ENCODE results near the gene MIA2.

MIA2 gene

DNA sequence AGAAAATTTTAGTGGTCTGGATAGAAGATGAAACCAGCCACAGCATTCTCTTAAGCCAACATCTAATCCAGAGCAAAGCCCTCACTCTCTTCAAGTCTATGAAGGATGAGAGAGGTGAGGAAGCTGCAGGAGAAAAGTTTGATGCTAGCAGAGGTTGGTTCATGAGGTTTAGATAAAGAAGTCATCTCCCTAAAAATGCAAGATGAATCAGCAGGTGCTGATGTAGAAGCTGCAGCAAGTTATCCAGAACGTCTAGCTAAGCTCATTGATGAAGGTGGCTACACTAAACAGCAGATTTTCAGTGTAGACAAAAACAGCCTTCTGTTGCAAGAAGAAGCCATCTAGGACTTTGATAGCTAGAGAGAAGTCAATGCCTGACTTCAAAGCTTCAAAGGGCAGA, 150.0 kb downstream of the MIA2 start:
- FAIRE-seq (no peak), DNase-seq (ENCODE audit: insufficient read length) (no peak)
- no peak for TF ChIP-seq POLR2AphosphoS5 (IDR thresholded peaks at IDR 0.05; ENCODE audit: low read depth, low read length)
- TF ChIP-seq POLR2A (IDR thresholded peaks at IDR 0.05; ENCODE audit: low read depth, low read length), result no peak
- no peak for TF ChIP-seq TAF1 (IDR thresholded peaks at IDR 0.05; ENCODE audit: borderline replicate concordance, low read depth, low read length)

DNA sequence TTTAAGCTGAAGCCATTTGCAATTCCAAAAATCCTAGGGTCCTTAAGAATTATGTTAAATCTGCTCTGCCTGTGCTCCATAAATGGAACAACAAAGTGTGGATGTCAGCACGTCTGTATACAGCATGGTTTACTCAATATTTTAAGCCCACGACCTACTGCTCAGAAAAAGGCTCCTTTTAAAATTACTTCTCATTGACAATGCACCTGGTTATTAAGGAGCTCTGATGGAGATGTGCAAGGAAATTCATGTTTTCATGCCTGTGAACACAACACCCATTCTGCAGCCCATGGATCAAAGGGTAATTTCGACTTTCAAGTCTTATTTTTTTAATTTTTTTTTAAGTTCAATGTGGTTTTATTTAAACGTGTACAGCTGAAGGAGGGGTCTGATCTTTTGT, 150.5 kb downstream of the MIA2 start:
- TF ChIP-seq POLR2AphosphoS5 (IDR thresholded peaks at IDR 0.05; ENCODE audit: low read depth, low read length), result no peak
- no peak for TF ChIP-seq TAF1 (IDR thresholded peaks at IDR 0.05; ENCODE audit: borderline replicate concordance, low read depth, low read length)
- no peak for TF ChIP-seq POLR2A (IDR thresholded peaks at IDR 0.05; ENCODE audit: low read depth, low read length)
- DNase-seq (ENCODE audit: insufficient read length) (no peak), FAIRE-seq (no peak)

DNA sequence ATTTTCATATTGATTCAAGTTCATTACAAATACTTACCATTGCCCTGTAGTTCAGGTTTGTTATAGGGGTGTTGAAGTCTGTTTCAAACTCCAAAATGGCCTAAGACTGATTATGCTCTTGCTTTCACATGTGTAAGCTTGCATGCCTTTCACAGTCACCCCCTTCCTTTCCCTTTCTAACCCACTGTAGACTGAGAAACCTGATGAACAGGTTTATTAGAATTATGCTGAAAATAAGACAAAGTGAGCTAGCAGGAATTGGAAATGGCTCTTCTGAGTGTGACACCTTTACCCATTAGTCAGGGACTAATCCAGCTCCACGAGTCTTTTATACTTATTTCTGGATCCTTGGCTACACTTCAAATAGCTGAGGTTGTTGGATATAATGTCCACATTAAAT, 159.6 kb downstream of the MIA2 start:
- DNase-seq (ENCODE audit: insufficient read length) (no peak), FAIRE-seq (no peak)
- no peak for TF ChIP-seq POLR2A (IDR thresholded peaks at IDR 0.05; ENCODE audit: low read depth, low read length)

DNA sequence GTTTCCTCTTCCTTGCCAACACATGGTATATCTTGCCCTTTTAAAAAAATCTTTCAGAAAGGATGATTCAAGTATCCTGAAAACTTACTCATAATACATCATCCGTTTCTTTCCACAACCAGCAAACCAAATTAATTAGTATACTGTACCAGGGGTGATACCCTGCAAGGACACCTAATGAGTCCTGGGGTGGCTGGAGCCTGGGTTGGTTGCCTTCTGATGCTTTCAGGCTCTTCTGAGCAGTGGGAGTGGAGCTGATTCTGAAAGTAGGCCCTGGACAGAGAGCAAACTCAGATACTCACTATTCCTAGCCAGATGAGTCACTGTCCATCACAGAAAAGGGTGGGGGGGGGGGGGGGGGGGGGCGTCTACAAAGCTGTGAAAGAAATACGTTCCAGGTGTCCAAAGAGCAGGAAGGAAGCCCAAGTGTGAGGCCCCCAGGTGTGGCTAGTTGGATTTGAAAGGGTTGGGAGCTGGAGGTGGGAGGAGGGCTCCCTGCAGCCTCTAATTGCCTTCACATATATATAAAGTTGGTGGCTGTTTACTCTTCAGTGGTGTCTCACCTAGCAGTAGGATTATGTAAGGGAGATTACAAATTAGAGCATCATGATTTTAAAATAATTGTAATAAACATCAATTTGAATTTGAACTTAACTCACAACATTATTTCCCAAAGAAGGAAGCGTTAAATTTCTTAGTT, 162.0 kb downstream of the MIA2 start:
- DNase-seq (ENCODE audit: insufficient read length) (no peak), FAIRE-seq (no peak)
- TF ChIP-seq POLR2A (IDR thresholded peaks at IDR 0.05; ENCODE audit: low read depth, low read length) (no peak), TAF1 (IDR thresholded peaks at IDR 0.05; ENCODE audit: borderline replicate concordance, low read depth, low read length) (no peak), POLR2AphosphoS5 (IDR thresholded peaks at IDR 0.05; ENCODE audit: low read depth, low read length) (no peak)

DNA sequence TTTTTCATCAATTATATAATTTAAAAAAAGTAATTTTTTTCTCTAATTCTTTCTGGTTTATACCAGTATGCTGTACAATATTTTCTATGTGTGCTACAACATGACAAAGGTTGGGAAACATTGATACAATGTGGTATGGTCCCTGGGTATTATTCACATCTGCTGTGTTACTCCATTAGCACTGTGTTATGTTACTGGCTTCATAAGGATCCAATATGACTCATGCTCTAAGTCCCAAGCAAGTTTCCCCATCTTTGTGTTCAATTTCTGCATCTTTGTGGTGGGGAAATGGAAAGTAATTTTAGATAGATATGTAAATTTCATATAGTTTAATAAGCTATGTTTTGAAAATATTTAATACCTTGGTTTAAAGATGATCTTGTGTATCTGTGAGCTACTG, 162.7 kb downstream of the MIA2 start:
- FAIRE-seq, result no peak
- TF ChIP-seq POLR2A (IDR thresholded peaks at IDR 0.05; ENCODE audit: low read depth, low read length) (no peak), POLR2AphosphoS5 (IDR thresholded peaks at IDR 0.05; ENCODE audit: low read depth, low read length) (no peak), TAF1 (IDR thresholded peaks at IDR 0.05; ENCODE audit: borderline replicate concordance, low read depth, low read length) (no peak)
- no peak for DNase-seq (ENCODE audit: insufficient read length)

DNA sequence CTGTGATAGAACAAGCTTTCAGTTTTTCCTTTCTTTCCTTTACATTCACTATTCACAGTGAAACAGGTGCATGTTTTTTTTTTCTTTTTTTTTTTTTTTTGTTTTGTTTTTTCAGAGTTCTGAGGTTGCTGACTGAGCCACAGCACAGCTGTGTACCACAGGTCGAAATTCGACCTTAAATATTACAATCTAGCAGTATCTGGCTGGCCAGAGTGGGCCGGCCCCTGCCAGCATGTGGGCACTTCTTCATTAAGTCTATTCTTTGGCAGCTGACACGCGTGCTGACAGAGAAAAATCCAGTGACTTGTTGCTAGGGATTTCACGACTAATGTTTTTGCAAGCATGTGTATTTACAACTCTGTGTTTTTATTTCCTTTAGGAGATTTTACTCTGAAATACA, 164.7 kb downstream of the MIA2 start:
- DNase-seq (ENCODE audit: insufficient read length), result no peak
- no peak for FAIRE-seq
- TF ChIP-seq TAF1 (IDR thresholded peaks at IDR 0.05; ENCODE audit: borderline replicate concordance, low read depth, low read length), result no peak
- TF ChIP-seq POLR2A (IDR thresholded peaks at IDR 0.05; ENCODE audit: low read depth, low read length), result no peak
- TF ChIP-seq POLR2AphosphoS5 (IDR thresholded peaks at IDR 0.05; ENCODE audit: low read depth, low read length), result no peak

DNA sequence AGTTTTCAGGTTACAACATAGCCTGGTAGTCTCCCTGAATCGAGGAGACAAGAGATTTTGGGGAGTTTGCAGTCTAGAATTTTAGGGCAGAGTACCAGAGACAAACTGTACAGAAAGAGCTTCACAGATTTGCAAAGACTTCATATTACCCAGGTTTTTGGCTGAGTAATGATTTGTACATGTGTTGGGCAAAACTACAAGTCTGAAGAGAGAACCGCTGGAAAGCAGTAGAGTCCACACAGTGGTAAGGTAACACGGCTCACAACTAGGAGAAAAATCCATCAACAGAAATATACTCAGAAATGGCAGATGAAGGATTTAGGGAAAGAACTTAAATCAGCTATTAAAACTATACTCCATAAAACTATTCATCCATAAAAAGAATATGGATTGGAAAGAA, 172.8 kb downstream of the MIA2 start:
- no peak for TF ChIP-seq POLR2A (IDR thresholded peaks at IDR 0.05; ENCODE audit: low read depth, low read length)
- TF ChIP-seq POLR2AphosphoS5 (IDR thresholded peaks at IDR 0.05; ENCODE audit: low read depth, low read length), result no peak
- FAIRE-seq (no peak), DNase-seq (ENCODE audit: insufficient read length) (no peak)

DNA sequence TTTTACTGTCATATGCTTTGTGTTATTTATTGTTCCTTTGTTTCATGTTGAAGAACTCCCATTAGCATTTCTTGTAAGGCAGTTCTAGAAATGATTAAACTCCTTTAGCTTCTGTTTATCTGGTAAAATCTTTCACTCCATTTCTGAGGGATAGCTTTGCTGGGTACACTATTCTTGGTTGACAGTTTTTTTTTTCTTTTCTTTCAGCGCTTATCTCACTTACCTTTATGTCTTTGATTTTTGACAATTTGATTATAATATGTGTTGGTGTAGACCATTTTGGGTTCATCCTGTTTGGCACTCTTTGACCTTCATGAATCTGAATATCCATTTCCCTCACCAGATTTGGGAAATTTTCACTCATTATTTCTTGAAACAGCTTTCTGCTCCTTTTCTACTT, 182.4 kb downstream of the MIA2 start:
- FAIRE-seq, result no peak
- TF ChIP-seq POLR2A (IDR thresholded peaks at IDR 0.05; ENCODE audit: low read depth, low read length), result no peak
- no peak for TF ChIP-seq POLR2AphosphoS5 (IDR thresholded peaks at IDR 0.05; ENCODE audit: low read depth, low read length)
- DNase-seq (ENCODE audit: insufficient read length), result no peak

DNA sequence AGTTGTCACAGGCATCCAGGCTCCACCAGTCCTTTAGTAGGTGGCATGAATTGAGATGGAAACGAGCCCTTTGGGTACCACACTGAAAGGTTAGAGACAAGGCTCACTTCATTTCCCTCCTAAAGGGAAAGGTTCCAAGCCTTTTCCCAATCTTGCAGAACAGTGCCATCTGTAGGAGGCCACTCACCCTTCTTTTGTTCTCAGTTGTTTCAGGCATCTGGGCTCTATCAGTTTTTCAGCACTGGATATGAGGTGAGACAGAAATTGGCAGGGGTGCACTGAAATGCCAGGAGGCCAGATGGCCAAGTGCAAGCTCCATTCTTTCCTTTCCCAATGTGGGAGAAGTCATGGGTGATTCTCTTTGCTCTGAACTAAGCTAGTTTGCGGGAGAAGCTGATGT, 183.3 kb downstream of the MIA2 start:
- FAIRE-seq (no peak), DNase-seq (ENCODE audit: insufficient read length) (no peak)
- TF ChIP-seq POLR2AphosphoS5 (IDR thresholded peaks at IDR 0.05; ENCODE audit: low read depth, low read length) (no peak), POLR2A (IDR thresholded peaks at IDR 0.05; ENCODE audit: low read depth, low read length) (no peak), TAF1 (IDR thresholded peaks at IDR 0.05; ENCODE audit: borderline replicate concordance, low read depth, low read length) (no peak)

DNA sequence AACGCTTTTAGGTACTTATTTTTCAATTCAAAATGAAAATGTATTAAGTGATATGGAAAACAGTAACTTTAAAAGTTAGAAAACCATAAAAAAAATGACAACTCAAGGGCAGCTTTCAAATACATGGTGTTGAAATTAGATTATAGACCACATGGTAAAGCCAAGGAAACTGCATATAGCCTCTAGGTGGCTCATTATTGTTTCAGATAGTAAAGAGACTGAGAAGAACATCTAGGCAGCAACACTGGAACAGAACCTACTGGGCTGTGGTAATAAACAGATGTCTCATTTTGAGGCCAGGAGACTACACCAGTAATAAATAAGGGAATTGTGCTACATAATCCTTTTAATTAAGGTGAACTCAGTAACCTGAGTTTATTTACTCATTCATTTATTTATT, 185.6 kb downstream of the MIA2 start:
- TF ChIP-seq TAF1 (IDR thresholded peaks at IDR 0.05; ENCODE audit: borderline replicate concordance, low read depth, low read length), result no peak
- TF ChIP-seq POLR2A (IDR thresholded peaks at IDR 0.05; ENCODE audit: low read depth, low read length), result no peak
- no peak for TF ChIP-seq POLR2AphosphoS5 (IDR thresholded peaks at IDR 0.05; ENCODE audit: low read depth, low read length)
- FAIRE-seq, result no peak
- no peak for DNase-seq (ENCODE audit: insufficient read length)

DNA sequence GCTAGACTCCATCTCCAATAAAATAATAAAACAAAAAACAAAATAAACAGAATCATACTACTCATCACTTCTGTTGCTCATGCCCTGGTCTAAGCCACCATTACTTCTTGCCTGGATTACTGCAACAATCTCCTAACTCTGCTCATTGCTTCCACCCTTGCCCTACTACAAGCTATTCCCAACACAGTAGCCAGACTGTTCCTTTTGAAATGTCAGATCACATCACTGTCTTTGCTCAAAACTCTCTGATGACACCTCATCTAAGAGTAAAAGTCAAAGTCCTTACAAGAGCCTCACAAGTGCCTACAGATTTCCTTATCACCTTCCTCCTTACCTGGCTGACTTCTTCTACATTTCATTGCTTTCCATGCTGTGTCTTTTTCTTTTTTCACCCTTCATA, 188.5 kb downstream of the MIA2 start:
- FAIRE-seq (peak; percentile 42), DNase-seq (ENCODE audit: insufficient read length) (no peak)
- TF ChIP-seq TAF1 (IDR thresholded peaks at IDR 0.05; ENCODE audit: borderline replicate concordance, low read depth, low read length) (no peak), POLR2A (IDR thresholded peaks at IDR 0.05; ENCODE audit: low read depth, low read length) (no peak), POLR2AphosphoS5 (IDR thresholded peaks at IDR 0.05; ENCODE audit: low read depth, low read length) (no peak)

DNA sequence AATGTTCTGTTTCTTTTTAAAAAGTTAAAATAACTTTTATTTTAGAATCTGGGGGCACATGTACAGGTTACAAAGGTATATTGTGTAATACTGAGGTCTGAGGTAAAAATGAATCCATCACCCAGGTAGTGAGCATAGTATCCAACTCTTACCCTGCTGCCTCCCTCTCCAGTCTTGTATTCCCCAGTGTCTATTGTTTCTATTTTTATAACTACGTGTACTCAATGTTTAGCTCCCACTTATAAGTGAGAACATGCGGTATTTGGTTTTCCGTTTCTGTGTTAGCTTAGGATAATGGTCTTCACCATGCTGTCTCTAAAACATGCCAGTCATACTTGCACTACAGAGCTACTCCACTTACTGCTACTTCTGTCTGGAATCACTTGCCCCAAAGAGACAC, 190.1 kb downstream of the MIA2 start:
- TF ChIP-seq POLR2AphosphoS5 (IDR thresholded peaks at IDR 0.05; ENCODE audit: low read depth, low read length) (no peak), POLR2A (IDR thresholded peaks at IDR 0.05; ENCODE audit: low read depth, low read length) (no peak), TAF1 (IDR thresholded peaks at IDR 0.05; ENCODE audit: borderline replicate concordance, low read depth, low read length) (no peak)
- FAIRE-seq (no peak), DNase-seq (ENCODE audit: insufficient read length) (no peak)

DNA sequence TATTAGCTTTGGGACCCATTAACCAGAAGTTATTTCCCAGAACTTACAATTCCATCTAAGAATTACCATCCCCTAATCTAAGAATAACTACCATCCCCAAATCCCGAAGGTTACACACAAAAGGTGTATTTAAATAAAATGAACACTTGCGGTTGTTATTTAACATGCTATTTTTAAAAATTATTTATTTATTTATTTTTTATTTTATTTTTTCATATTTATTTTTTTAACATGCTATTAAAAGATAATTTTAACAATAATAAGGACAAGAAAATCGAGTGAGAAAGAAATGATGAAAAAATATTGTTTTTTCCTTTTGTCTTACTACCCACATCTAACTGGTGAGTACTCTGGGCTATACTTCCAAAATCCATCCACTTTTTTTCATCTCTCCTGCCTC, 192.2 kb downstream of the MIA2 start:
- no peak for TF ChIP-seq POLR2A (IDR thresholded peaks at IDR 0.05; ENCODE audit: low read depth, low read length)
- no peak for TF ChIP-seq POLR2AphosphoS5 (IDR thresholded peaks at IDR 0.05; ENCODE audit: low read depth, low read length)
- no peak for TF ChIP-seq TAF1 (IDR thresholded peaks at IDR 0.05; ENCODE audit: borderline replicate concordance, low read depth, low read length)
- no peak for FAIRE-seq
- DNase-seq (ENCODE audit: insufficient read length), result no peak

Data from GM12892 (cell line).